K562 (cell line): ENCODE data around the gene CFAP410. TPM values are rescaled to one million over a fixed set of nuclear protein-coding genes. Genes with fewer than 3 reads are reported as not detected.

ENCODE experiments used
- ATAC-seq: fragments of 200-7000 bp; cut with Tn5 transposase; 3 replicates; pipeline ENCODE4 v1.9.1; 2020; ENCODE audit warnings: moderate library complexity
- BruUV-seq: library from RNA; stranded (reverse); fragments of 400-500 nt; replicated peaks from 2 replicates; lab custom pipeline; 2021; lab: Mats Ljungman, UMichigan
- CTCF ChIA-PET: fragments of 300-600 bp; formaldehyde crosslinking; extraction: SDS; loops from one replicate; lab custom pipeline; 2021; ENCODE audit warnings: low intra/inter-chr PET ratio; lab: Yijun Ruan, JAX
- POLR2A ChIA-PET: fragments of 300-600, 350-650 bp; sonication (Branson Sonifier 250); formaldehyde crosslinking; extraction: SDS; loops from one replicate; lab custom pipeline; 2021; ENCODE audit warnings: antibody characterized with exemption, inconsistent platforms; lab: Yijun Ruan, JAX
- DNase-seq, 4 experiments: peaks; one replicate each; pipeline versions ENCODE4 v3.0.0 to v3.0.0-alpha.2; 2011 to 2018; ENCODE audit warnings: low spot score in 3 of 4, mixed read lengths in 3 of 4; ENCODE audit errors: extremely low read depth in 1 of 4
- FAIRE-seq: peaks from 2 replicates; lab custom pipeline; 2011; peaks lifted over from hg19 to GRCh38; lab: Jason Lieb, UNC
- H2AFZ ChIP-seq: 2 replicates; pipeline ENCODE4 v1.6.0; 2011; ENCODE audit warnings: low read depth, low read length, control low read depth, inconsistent platforms
- H3K27ac ChIP-seq: fragments of 200-600 bp; 3 replicates; pipeline ENCODE4 v1.8.0; 2011; ENCODE audit warnings: low read depth, mild to moderate bottlenecking, control low read depth, inconsistent platforms, low read length, moderate library complexity, mixed read lengths; ENCODE audit errors: extremely low read depth
- H3K27me3 ChIP-seq, 2 experiments: fragments of 300-600 bp in 1 of 2; 2 replicates in 1 of 2; 3 replicates in 1 of 2; pipeline versions ENCODE4 v1.6.0 to v1.8.0; 2011; ENCODE audit warnings: inconsistent platforms in 2 of 2, low read length in 2 of 2, mild to moderate bottlenecking in 1 of 2, mixed read lengths in 1 of 2, moderate library complexity in 1 of 2; ENCODE audit not compliant: control insufficient read depth in 2 of 2, insufficient read depth in 2 of 2
- H3K36me3 ChIP-seq: fragments of 300-600 bp; 3 replicates; pipeline ENCODE4 v1.8.0; 2011; ENCODE audit warnings: mild to moderate bottlenecking, low read length, inconsistent platforms; ENCODE audit not compliant: control insufficient read depth, insufficient read depth
- H3K4me1 ChIP-seq, 2 experiments: fragments of 200-600 bp in 1 of 2; replicated peaks in 1 of 2; 2 replicates in 1 of 2; 3 replicates in 1 of 2; pipeline versions ENCODE4 v1.5.1 to v1.8.0; 2011; ENCODE audit warnings: inconsistent platforms in 2 of 2, low read length in 2 of 2, mild to moderate bottlenecking in 1 of 2, mixed read lengths in 1 of 2, moderate library complexity in 1 of 2; ENCODE audit not compliant: control insufficient read depth in 2 of 2, insufficient read depth in 2 of 2
- H3K4me2 ChIP-seq: 2 replicates; pipeline ENCODE4 v1.6.1; 2011; ENCODE audit warnings: low read length, control low read depth, inconsistent platforms, mixed read lengths; ENCODE audit not compliant: insufficient read depth
- H3K4me3 ChIP-seq: fragments of 200-600 bp; sonication (generic), shearing (Covaris generic); 2 replicates; pipeline ENCODE4 v1.5.1; 2016; ENCODE audit warnings: control low read depth, inconsistent platforms
- H3K79me2 ChIP-seq: fragments of 200-600 bp; 3 replicates; pipeline ENCODE4 v1.8.0; 2011; ENCODE audit warnings: low read length, inconsistent platforms; ENCODE audit not compliant: control insufficient read depth, insufficient read depth
- H3K9ac ChIP-seq, 2 experiments: 2 replicates each; pipeline versions ENCODE4 v1.6.0 to v1.6.1; 2011; ENCODE audit warnings: low read depth in 2 of 2, low read length in 2 of 2, control low read depth in 1 of 2, inconsistent platforms in 1 of 2, mild to moderate bottlenecking in 1 of 2, mixed read lengths in 1 of 2; ENCODE audit not compliant: insufficient read depth in 1 of 2
- H3K9me1 ChIP-seq: one replicate; pipeline ENCODE4 v1.6.0; 2011; ENCODE audit warnings: inconsistent platforms, mild to moderate bottlenecking, low read length, moderate library complexity; ENCODE audit not compliant: control insufficient read depth, insufficient read depth
- H3K9me3 ChIP-seq: replicated peaks from 2 replicates; pipeline ENCODE4 v1.5.1; 2011; ENCODE audit warnings: low read depth, low read length, inconsistent platforms; ENCODE audit not compliant: control insufficient read depth, insufficient read depth
- H4K20me1 ChIP-seq: replicated peaks from 2 replicates; pipeline ENCODE4 v1.6.1; 2011; ENCODE audit warnings: low read length, inconsistent platforms, mixed read lengths; ENCODE audit not compliant: control insufficient read depth, insufficient read depth
- EGR1 ChIP-seq: fragments of 450-650 bp; conservative IDR thresholded peaks from 2 replicates; pipeline ENCODE4 v1.6.1; 2017; ENCODE audit warnings: mild to moderate bottlenecking
- KHSRP ChIP-seq: fragments of 450-650 bp; IDR thresholded peaks from 2 replicates; pipeline ENCODE4 v1.6.1; 2017
- LARP7 ChIP-seq: fragments of 450-650 bp; IDR thresholded peaks from 2 replicates; pipeline ENCODE4 v1.6.1; 2016
- POLR2G ChIP-seq: fragments of 200-400 bp; formaldehyde crosslinking; IDR thresholded peaks from 2 replicates; pipeline ENCODE4 v1.6.1; 2017; ENCODE audit warnings: low read depth, mild to moderate bottlenecking, antibody characterized with exemption, low read length, moderate library complexity
- SUPT5H ChIP-seq: fragments of 450-650 bp; IDR thresholded peaks from 2 replicates; pipeline ENCODE4 v1.6.1; 2016
- TBP ChIP-seq: optimal IDR thresholded peaks from 2 replicates; pipeline ENCODE3; 2011; ENCODE audit warnings: low read depth, low read length, improper control_type of control experiment
- WGBS: fragments of 100-300 bp; shearing (Covaris generic); methylation state at CpG from one replicate; pipeline ENCODE4 v1.1.6; 2016; ENCODE audit warnings: low coverage, mixed read lengths; ENCODE audit not compliant: insufficient coverage; ENCODE audit errors: missing lambda C conversion rate; 5-methylcytosine and 5-hydroxymethylcytosine counted together
- in situ Hi-C: fragments of 300-500 bp; cut with MboI; formaldehyde crosslinking; loops from 4 replicates; pipeline ENCODE4 v1.15.0; 2018; ENCODE audit warnings: inconsistent platforms, mixed read lengths
- intact Hi-C: fragments of 100-400 bp; cut with micrococcal nuclease; formaldehyde crosslinking; loops from 2 replicates; pipeline ENCODE4 v1.14.2; 2022
- polyA plus RNA-seq, 8 experiments: library from polyadenylated mRNA; depleted of rRNA in 4 of 8; stranded (reverse) in 5 of 8; unstranded in 3 of 8; fragments of >200 nt; fragmentation: Nextera tagmentation in 2 of 8; fragmentation: Illumina TruSeq in 1 of 8; extraction: Ambion mirVana in 2 of 8; extraction: Trizol in 1 of 8; gene quantifications; 2 replicates each; pipeline versions ENCODE4 v1.2.1 to v1.2.3, GENCODE V29; 2011 to 2014; ENCODE audit warnings: inconsistent platforms in 1 of 8, missing spikeins in 1 of 8
- total RNA-seq, 7 experiments: library from RNA; depleted of rRNA in 6 of 7; stranded (reverse); fragments of >200 nt in 6 of 7; fragmentation: Illumina TruSeq in 2 of 7; extraction: Trizol in 2 of 7; gene quantifications; 2 replicates each; pipeline versions ENCODE4 v1.2.1 to v1.2.3, GENCODE V29; 2011 to 2021; ENCODE audit warnings: low replicate concordance in 1 of 7

The CFAP410 gene
- total and polyA plus RNA-seq, 9 of the 15 experiments (the other 6 are each of a cell fraction or from before 2014, with no cell fraction given), result 0.07 to 17.3 (median 2.3) TPM

DNA sequence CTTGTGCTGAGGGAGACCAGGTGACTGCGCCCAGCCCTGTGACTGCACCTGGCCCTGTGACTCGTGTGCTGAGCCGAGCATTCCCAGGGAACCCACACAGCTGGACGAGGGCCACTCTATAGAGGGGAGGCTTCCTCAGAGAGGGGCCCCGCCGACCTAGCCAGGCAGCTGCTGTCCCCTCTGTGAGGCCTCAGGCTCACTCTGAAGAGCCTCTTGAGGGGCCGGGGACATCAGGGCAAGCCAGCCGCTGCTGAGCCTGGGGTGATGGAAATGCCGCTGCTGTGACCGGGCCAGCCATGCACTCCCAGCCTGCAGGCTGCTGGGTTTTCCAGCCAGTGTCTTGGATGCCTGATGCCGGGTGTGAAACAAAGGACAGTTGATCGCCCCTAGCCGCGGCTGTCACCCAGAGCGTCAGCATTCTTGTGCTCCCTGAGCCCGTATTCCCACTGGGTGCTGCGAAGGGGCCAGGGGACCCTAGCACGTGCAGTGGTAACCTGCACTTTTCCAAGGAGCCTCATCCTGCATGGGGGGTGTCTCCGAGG, 21.9 kb downstream of the CFAP410 start:
- ChIA-PET POLR2A (no interaction called here), CTCF (no interaction called here)
- in situ Hi-C loops (no loop called here), intact Hi-C loops (no loop called here)
- H3K27me3 ChIP-seq, result no peaks in the 10 kb centered on the region
- H3K4me2 ChIP-seq, result no peak overlapping the region
- DNase-seq, result no peak
- FAIRE-seq, result no peak
- no peak for ATAC-seq
- peak overlapping the region in 1 of 2 experiments; percentile 52; a peak in 1 of 4 replicates for H3K9ac ChIP-seq
- no peaks in the 10 kb centered on the region for H4K20me1 ChIP-seq
- 91% methylated on average over 19 of the region's 19 CpGs for WGBS
- no peaks in the 10 kb centered on the region for H3K79me2 ChIP-seq
- peaks cover 0 to 29% of the 10 kb centered on the region in 2 experiments; a peak in 1 of 5 replicates for H3K4me1 ChIP-seq
- TF ChIP-seq KHSRP (no peak), TBP (no peak), POLR2G (0 out of 2 replicates have a peak, but pooled peaks have one; percentile 31)
- H3K4me3 ChIP-seq, result no peak overlapping the region
- no peak overlapping the region for H2AFZ ChIP-seq
- H3K9me3 ChIP-seq, result no peaks in the 10 kb centered on the region
- H3K9me1 ChIP-seq, result no peaks in the 10 kb centered on the region
- H3K27ac ChIP-seq, result no peak overlapping the region
- peaks cover 76% of the 10 kb centered on the region; the same call in 2 of the 3 replicates for H3K36me3 ChIP-seq
- BruUV-seq, result no TSS peak

DNA sequence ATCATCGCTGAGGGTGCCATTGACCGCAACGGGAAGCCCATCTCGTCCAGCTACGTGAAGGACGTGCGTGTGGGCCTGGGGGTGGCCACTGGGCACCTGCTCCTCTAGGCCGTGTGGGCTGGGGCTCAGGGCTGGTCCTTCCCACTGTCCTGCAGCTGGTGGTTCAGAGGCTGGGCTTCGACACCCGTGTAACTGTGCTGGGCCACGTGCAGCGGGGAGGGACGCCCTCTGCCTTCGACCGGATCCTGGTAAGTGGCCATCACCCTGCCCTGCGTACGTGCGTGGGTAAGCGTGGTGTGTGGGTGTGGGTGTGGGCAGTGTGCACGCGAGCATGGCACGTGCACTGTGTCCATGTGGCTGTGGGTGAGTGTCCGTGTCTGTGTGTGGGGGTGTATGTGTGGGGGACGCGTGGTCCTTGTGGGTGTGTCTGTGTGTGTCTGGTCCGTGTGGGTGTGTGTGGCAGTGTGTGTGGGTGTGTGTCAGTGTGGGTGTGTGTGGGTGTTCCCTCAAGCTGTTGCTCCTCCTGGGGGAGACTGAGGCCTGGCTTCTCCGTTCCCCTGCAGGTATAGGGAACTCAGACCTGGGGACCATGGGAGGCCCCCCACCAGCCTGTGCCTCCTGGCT, 22.8 kb downstream of the CFAP410 start:
- in situ Hi-C loops (no loop called here), intact Hi-C loops (no loop called here)
- Histone ChIP-seq H4K20me1 (no peaks in the 10 kb centered on the region), H3K9me1 (no peaks in the 10 kb centered on the region), H3K79me2 (no peaks in the 10 kb centered on the region), H3K9me3 (no peaks in the 10 kb centered on the region), H3K4me2 (no peak overlapping the region), H3K9ac (peak overlapping the region in 1 of 2 experiments; percentile 68; a peak in 1 of 4 replicates), H3K4me3 (no peak overlapping the region), H3K4me1 (peaks cover 0 to 29% of the 10 kb centered on the region in 2 experiments; a peak in 1 of 5 replicates), H2AFZ (no peak overlapping the region), H3K27me3 (no peaks in the 10 kb centered on the region), H3K27ac (no peak overlapping the region), H3K36me3 (peaks cover 76% of the 10 kb centered on the region; the same call in 2 of the 3 replicates)
- WGBS, result 94% methylated on average over 26 of the region's 27 CpGs
- no peak for TF ChIP-seq LARP7
- 0 out of 2 replicates have a peak, but pooled peaks have one; percentile 49 for TF ChIP-seq SUPT5H
- TF ChIP-seq EGR1, result peak; percentile 94
- TF ChIP-seq POLR2G, result peak; percentile 52
- FAIRE-seq, result no peak
- no peak for DNase-seq
- CTCF ChIA-PET, result no interaction called here
- no TSS peak for BruUV-seq
- POLR2A ChIA-PET, result interaction anchor here (0.8 to 1.7 kb wide), 2 partner anchors 13 to 22 kb away, joined by 3 to 8 read pairs; no protein-coding TSS in a partner anchor
- no peak for ATAC-seq
